Psoas muscle (tissue), 8 donors: ENCODE measurements around the gene CPED1. TPM values are rescaled to one million over a fixed set of nuclear protein-coding genes. Genes with fewer than 3 reads are reported as not detected.
A peak's percentile ranks its signal among the peaks of the same experiment; 100 is the strongest.

Experiments
- ATAC-seq, 4 donors: fragments of 200-7000 bp; cut with Tn5 transposase; one replicate each; pipeline ENCODE4 v1.9.1; 2020; ENCODE audit warnings: moderate library complexity in 3 of 4, mild to moderate bottlenecking in 2 of 4
- DNase-seq, 2 donors: peaks; one replicate each; pipeline ENCODE4 v3.0.0-alpha.2; 2020
- H3K27ac ChIP-seq: fragments of 200-600 bp; one replicate; pipeline ENCODE4 v1.8.0; 2022
- H3K27me3 ChIP-seq, 3 donors: fragments of 200-600 bp in 1 of 3; one replicate each; pipeline versions ENCODE4 v1.6.1 to v1.8.0; 2013 to 2022; ENCODE audit warnings: low read length in 2 of 3, mild to moderate bottlenecking in 2 of 3, moderate library complexity in 1 of 3; ENCODE audit not compliant: insufficient read depth in 3 of 3
- H3K36me3 ChIP-seq, 2 donors: fragments of 200-600 bp in 1 of 2; one replicate each; pipeline versions ENCODE4 v1.6.1 to v1.8.0; 2013 to 2022; ENCODE audit warnings: low read depth in 1 of 2, mild to moderate bottlenecking in 1 of 2, moderate library complexity in 1 of 2; ENCODE audit not compliant: insufficient read depth in 1 of 2
- H3K4me1 ChIP-seq: fragments of 200-600 bp; one replicate; pipeline ENCODE4 v1.8.0; 2022
- H3K4me3 ChIP-seq: fragments of 200-600 bp; one replicate; pipeline ENCODE4 v1.8.0; 2022; ENCODE audit warnings: mild to moderate bottlenecking
- H3K9me3 ChIP-seq: fragments of 200-600 bp; one replicate; pipeline ENCODE4 v1.8.0; 2022
- CTCF ChIP-seq: fragments of 200-600 bp; IDR thresholded peaks from one replicate; pipeline ENCODE4 v1.8.0; 2022; ENCODE audit warnings: antibody characterized with exemption
- WGBS, 3 donors: extraction: QIAGEN DNeasy Blood & Tissue Kit; methylation state at CpG; one replicate each; pipeline versions ENCODE4 v1.1.6 to v1.1.7; 2013; 5-methylcytosine and 5-hydroxymethylcytosine counted together
- intact Hi-C, 2 donors: fragments of 100-400 bp; cut with DNase I; formaldehyde crosslinking; loops; one replicate each; pipeline versions ENCODE4 v1.11.0 to v1.14.2; 2022
- polyA plus RNA-seq, 3 donors: library from polyadenylated mRNA; stranded (reverse); fragments of 200-250 nt; gene quantifications; one replicate each; pipeline ENCODE4 v1.2.3, GENCODE V29; 2013
- total RNA-seq, 4 donors: library from RNA; stranded (reverse); fragmentation: NEBNext Ultra II Directional in 2 of 4; extraction: Animal tissue kit (Norgen Biotek cat#: 25700) in 2 of 4; gene quantifications; one replicate each; pipeline versions ENCODE4 v1.2.1 to v1.2.4, GENCODE V29; 2021 to 2023
- donor health status: healthy with polysubstance abuse.
- donor health status: DM: no; HTN: no; CAD: no; lungs with moderate emphysema.
- donor health status: Bipolar disorder and iron deficiency.
- donor health status: healthy.
- donor health status: DM: yes; HTN: yes; CAD: no.
- donor health status: DM: no; HTN: no; CAD: no.
- donor health status: DM: no; HTN: no; CAD: no.
- donor health status: DM: yes; HTN: yes; CAD: no.

CPED1 gene
- total and polyA plus RNA-seq, 7 donors: 0.90 to 39.2 (median 12.0) TPM

GRCh38 chr7:120942861-120943260 is 45.6 kb upstream of the CPED1 start:
- Histone ChIP-seq H3K27ac (no peak overlapping the region), H3K27me3 (no peaks in the 10 kb centered on the region), H3K9me3 (no peaks in the 10 kb centered on the region), H3K4me1 (no peaks in the 10 kb centered on the region), H3K4me3 (no peak overlapping the region), H3K36me3 (no peaks in the 10 kb centered on the region)
- WGBS, 3 donors: 97% methylated on average over 1 of the region's 1 CpG
- TF ChIP-seq CTCF: no peak
- intact Hi-C loops: no loop called here
- ATAC-seq (no peak), DNase-seq (no peak)

- no peak for TF ChIP-seq CTCF
- Histone ChIP-seq H3K36me3 (no peaks in the 10 kb centered on the region), H3K4me3 (no peak overlapping the region), H3K27ac (no peak overlapping the region), H3K4me1 (no peaks in the 10 kb centered on the region), H3K9me3 (no peaks in the 10 kb centered on the region), H3K27me3 (no peaks in the 10 kb centered on the region)
- intact Hi-C loops: loop anchor here in 1 of 2 donors (5.0 kb wide), 1 partner anchor 153 kb away; no protein-coding TSS in a partner anchor
- ATAC-seq (no peak), DNase-seq (no peak)
- WGBS, 3 donors: 72 to 78% (median 74%) methylated on average over 6 of the region's 6 CpGs
These were observed 43.5 kb upstream of the CPED1 start for GRCh38 chr7:120944826-120945562.

- Histone ChIP-seq H3K27ac (no peak overlapping the region), H3K4me3 (no peak overlapping the region), H3K36me3 (peaks cover 0 to 12% of the 10 kb centered on the region in 2 donors), H3K27me3 (no peaks in the 10 kb centered on the region), H3K9me3 (no peaks in the 10 kb centered on the region), H3K4me1 (peaks cover 15% of the 10 kb centered on the region)
- intact Hi-C loops: loop anchor here (2.0 to 5.0 kb wide), 2 partner anchors 89 to 156 kb away; partner anchors contain the start of gene TSPAN12 (in 1 of the 2)
- DNase-seq (no peak), ATAC-seq (no peak)
- no peak for TF ChIP-seq CTCF
These were observed 40.5 kb upstream of the CPED1 start for GRCh38 chr7:120947980-120948379.

- 61 to 63% (median 63%) methylated on average over 8 of the region's 8 CpGs for WGBS, 3 donors
- TF ChIP-seq CTCF: no peak
- DNase-seq: no peak
- intact Hi-C loops: loop anchor here (2.0 to 5.0 kb wide), 2 partner anchors 91 to 157 kb away; partner anchors contain the start of gene TSPAN12 (in 1 of the 2)
- no peak for ATAC-seq
- H3K9me3 ChIP-seq: no peaks in the 10 kb centered on the region
- H3K4me1 ChIP-seq: peaks cover 19% of the 10 kb centered on the region
- H3K4me3 ChIP-seq: peak overlapping the region; percentile 73
- H3K27ac ChIP-seq: no peak overlapping the region
- H3K36me3 ChIP-seq: peaks cover 0 to 27% of the 10 kb centered on the region in 2 donors
- H3K27me3 ChIP-seq: no peaks in the 10 kb centered on the region
These were observed 39.1 kb upstream of the CPED1 start for GRCh38 chr7:120949393-120949911.
